Stimulated activated CD8-positive, alpha-beta memory T cell treated with anti-CD3 and anti-CD28 coated beads, Interleukin-2, amount 100 ng/mL, for 48 hours (primary cell): Measurements from ENCODE around the gene JAK3.
"Not testable (repeated sequence)": the region's sequence is repeated elsewhere in the genome, so short reads cannot be mapped to it uniquely, and the experiment has no call there.

ENCODE experiments used
- DNase-seq, 2 donors: peaks; one replicate each; pipeline ENCODE4 v3.0.0-alpha.2; 2020; ENCODE audit warnings: low read depth in 2 of 2

JAK3 gene

DNA sequence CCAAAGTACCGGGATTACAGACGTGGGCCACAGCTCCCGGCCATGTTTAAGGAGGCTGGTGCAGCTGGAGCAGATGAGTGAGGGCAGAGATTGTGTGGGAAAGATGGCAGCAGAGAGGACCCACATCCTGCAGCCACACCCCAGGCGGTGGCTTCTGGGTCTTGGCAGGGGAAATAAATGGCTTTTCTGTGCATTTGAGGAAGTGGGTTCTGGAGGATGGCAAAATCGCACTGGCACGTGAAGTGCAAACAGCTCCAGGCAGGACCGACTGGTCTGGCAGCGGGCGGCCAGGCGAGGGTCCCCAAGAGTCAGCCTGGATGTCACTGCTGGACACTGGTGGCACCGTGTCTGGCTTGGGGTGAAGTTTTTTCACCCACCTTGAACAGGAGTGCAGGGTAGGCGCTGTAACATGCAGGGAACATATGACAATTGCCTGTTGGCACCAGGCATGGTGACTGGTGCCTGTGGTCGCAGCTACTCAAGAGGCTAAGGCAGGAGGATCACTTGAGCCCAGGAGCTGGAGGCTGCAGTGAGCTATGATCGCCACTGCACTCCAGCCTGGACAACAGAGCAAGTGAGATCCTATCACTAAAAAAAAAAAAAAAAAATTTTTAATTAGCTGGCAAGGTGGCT is 44.4 kb downstream of the JAK3 start:
- DNase-seq = no peak

DNA sequence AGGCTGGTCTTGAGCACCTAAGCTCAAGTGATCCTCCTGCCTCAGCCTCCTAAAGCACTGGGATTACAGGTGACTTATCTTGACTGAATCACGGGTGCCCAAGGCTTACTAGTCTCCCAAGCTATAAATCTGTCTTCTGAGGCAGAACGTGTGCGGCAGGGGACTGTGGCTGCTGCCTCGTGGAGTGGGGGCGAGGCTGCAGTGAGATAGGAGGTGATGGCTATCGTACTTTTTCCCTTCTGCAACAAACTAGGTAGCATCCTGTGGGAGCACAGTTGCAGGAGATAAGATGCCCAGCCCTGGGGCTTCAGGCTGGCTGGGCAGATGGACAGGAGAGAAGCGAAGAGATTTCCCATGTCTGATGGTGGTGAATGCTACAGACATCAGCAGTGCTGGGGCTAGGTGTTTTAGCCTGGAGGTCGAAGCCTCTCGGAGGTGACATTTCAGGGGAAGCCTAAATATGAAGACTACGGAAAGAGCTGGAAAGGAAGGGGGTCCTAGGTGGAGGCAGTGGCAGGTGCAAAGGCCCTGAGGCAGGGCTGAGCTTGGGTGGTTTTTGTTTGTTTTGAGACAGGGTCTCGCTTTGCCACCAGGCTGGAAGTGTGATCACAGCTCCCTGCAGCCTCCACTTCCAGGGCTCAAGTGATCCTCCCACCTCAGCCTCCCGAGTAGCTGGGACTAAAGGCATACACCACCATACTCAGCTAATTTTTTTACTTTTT is 45.5 kb downstream of the JAK3 start:
- DNase-seq = no peak

DNA sequence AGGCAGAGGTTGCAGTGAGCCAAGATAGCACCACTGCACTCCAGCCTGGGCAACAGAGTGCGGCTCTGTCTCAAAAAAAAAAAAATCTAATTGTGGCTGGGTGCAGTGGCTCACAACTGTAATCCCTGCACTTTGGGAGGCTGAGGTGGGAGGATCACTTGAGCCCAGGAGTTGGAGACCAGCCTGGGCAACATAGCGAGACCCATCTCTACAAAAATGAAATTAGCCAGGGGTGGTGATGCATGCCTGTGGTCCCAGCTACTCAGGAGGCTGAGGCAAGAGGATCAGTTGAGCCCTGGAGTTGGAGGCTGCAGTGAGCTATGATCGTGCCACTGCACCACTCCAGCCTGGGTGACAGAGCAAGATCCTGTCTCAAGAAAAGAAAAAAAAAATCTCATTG is 49.2 kb downstream of the JAK3 start:
- not testable (repeated sequence) for DNase-seq

DNA sequence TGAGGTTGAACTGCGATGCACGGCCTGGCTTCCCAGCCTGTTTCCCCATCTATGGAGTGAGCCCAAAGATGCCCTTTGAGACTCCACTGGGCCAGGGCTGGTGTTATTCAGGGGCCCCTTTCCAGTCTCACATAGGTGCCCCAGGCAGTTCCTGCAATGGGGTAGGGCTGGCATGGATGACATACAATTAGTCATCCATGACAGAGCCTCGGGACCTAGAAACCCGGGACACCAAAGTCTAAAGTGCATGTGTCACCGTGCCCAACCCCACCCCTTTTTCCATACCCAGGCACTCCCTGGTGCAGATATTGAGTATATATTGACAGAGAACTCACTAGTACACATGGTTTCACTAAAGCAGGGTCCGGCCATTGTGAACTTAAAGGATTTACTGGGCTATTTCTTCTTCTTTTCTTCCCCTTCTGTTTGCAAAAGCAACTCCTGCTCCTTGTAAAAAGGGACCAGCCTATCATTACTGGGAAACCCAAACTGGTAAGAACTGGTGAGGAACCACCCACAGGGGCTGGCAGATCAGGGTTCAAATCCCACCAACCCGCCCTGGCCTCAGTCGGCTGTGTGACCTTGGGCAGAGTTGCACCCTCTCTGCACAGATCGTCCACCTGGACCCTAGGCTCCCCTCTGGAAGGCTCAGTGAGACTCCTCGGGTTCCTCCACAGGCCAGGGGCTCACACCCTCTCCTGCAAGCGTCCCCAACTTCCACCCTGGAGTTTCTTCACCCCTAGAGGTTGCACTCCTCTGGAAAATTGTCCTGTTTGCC is 50.2 kb downstream of the JAK3 start:
- DNase-seq = peak; percentile 29 to 63

DNA sequence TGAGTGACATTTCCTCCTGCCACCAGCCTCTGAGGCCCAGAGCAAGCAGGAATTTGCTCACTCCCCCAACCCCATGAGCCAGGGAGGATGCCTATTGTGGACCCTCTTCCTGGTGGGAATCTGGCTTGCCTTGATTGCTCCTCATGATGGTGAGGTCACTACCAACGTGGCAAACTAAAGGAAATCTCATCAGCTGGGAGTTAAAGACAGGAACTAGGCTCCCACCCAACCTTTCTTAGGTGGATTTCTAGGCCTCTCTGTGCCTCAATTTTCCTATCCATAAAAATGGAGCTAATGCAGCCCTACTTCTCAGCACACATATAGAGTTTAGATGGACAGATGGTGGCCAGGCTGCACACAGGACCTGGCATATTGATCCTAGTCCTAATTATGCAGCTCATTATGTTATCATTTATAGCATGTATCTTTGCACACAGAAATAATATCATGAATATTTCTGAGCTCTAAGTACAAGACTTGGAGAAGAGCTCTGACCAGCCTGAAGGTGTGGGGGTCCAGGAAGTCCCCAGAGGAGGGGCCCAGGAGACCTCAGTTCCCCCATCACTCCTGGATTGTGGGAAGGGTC is 50.9 kb downstream of the JAK3 start:
- no peak for DNase-seq

DNA sequence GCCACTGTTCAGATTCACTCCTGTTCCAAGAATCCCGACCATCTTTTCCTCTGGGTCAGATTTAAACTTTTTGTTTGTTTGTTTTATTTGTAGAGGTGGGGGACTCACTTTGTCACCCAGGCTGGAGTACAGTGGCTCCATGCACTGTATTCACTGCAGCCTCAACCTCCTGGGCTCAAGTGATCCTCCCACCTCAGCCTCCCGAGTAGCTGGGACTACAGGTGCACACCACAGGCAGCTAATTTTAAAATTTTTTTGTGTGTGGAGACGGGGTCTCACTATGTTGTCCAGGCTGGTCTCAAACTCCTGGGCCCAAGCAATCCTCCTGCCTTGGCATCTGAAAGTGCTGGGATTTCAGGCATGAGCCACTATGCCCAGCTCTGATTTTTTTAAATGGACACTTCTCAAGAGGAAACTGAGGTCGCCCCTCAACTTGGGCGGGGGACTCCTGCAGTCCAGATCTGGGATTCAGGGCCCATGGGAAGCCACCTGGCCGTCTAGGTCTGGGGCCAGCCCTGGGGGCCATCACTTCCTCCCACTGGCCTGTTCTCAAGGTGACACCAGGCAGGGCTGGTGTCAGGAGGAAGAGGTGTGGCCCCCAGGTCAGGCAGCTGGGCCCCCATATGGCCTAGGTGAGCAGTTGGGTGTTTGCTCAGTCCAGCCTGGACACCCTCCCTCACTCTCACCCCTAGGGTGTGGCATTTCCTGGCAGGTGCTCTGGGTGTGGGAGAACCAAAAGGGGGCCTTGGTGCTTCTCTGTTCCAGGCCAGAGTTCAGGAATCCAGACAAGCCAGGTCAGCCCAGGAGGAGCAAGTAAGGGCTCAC is 51.6 kb downstream of the JAK3 start:
- DNase-seq = no peak

DNA sequence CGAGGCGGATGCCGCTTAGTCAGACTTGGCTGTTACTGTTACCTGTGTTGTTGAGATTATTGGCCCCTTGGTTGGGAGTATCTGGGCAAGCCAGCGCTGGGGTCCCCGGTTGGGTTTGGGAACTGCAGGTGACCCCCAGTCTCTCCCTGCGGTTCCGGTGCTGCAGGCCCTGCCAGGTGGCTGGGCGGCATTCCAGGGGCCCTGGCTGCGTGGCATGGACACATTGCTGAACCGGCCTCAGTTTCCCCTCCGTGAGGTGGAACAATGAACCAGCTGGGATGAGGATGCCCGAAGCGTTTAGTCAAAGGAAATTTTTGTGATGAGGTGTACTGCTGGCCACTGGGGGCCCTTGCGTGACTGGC is 52.3 kb downstream of the JAK3 start:
- DNase-seq = no peak

DNA sequence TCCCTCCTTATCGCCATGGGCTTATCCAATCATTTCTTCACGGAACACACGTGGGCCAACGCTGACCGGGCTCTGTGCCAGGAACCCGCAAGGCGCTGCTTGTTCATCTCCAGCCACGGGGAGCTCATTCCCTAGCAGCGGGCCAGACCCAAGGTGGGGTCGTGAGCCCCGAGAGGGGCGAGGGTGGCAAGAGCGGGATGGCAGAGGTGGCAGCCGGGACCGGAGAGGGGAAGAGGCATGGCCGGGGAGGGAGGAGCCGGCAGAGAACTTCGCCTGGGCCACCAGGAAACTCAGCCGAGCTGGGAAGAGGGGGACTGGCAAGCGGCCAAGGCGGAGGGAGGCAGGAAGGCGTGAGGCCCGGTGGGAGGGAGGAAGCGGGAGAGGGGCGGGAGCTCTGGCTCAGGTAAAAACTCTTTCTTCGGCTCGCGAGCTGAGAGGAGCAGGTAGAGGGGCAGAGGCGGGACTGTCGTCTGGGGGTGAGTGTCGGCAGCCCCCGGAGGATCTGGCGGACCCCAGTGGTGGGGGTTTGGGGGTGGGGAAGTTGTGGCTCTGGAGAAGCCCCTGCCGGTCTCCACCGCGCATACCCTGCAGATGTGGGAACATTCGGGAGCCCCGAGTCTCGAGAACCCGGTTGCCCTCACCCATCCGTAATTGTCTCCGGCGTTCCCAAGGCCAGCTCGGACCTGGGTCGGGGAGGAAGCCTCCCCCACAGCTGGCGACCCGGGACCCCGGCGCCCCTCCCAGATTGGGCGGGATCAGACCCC is 52.9 kb downstream of the JAK3 start, which contains the start of gene B3GNT3:
B3GNT3 (plus strand) TSS at position 408 of the 764 bp plus-strand sequence. CDS start 12,670 bp downstream, outside the sequence.
- DNase-seq = no peak

DNA sequence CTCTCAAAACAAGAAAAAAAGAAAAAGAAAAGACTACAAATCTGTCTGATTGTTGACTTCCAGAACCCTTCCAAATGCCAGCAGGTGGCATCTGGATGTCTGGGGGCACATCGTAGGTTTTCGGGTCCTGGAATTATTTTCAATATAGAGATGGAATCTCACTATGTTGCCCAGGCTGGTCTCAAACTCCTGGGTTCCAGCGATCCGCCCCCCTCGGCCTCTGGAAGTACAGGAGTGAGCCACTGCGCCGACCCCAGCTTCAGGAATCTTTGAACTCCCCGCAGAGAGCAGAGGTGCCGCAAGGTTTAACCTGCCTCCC is 53.4 kb downstream of the JAK3 start:
- no peak for DNase-seq

DNA sequence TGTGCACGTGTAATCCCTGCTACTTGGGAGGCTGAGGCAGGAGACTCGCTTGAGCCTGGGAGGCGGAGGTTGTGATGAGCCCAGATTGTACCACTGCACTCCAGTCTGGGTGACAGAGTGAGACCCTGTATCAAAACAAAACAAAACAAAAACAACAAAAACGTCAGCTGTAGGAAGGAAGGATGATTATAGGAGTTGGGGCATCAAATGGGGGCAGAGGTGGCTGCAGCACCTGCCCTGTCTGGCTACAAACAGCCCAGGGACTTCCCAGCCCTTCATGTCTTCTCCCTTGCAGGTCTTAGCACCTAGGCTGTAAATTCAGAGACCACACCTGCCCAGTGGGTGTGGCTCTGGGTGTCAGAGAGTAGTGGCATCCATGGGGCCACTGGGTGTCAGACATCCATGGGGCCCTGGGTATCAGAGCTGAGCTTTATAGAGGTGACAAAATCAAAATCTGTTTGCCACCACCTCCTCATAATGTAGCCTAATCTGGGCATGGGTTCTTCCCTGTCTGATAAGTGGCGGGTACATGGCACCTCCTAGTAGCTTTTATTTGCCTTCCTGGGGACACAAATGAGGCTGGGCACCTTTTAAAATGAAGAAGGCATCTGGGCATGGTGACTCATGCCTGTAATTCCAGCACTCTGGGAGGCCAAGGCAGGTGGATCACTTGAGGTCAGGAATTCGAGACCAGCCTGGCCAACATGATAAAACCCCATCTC is 57.6 kb downstream of the JAK3 start:
- DNase-seq = no peak

DNA sequence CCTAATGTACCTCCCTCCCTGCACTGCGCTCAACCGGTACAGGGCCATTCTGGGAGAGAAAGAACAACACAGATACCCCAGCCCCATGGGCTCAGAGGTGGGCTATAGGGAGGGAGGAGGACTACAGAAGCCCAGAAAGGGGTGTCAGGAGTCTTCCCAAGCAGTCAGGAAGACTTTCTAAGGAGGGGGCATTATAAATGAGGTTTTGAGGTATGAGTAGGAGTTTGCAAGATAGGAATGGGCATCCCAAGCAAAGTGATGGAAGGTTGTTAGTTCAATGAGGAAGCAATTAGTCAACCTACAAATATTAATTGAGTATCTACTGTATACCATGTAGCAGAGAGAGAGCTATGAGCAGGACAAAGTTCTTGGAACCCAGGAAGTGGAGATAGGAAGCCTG is 59.1 kb downstream of the JAK3 start:
- DNase-seq = no peak

DNA sequence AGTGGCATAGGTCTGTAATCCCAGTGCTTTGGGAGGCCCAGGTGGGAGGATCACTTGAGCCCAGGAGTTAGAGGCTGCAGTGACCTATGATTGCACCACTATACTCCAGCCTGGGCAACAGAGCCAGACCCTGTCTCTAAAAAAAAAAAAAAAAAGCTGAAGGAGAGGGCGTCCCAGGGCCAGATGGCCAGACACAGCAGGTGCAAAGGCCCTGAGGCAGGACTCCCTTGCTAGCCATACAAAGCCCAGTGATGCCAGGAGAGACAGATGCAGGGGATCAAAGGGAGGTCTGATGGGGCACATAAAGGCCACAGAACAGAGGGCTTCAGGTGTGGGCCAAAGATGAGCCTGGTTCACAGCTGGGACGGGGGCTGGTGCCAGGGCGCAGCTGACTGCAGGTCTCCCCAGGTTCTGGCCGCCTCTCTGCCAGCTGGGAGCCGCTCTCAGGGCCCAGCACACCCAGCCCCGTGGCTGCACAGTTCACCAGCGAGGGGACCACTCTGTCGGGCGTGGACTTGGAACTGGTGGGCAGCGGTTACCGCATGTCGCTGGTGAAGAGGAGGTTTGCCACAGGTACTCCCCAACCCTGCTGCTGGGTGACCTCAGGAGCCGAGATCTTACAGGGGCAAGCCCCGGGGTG is 60.4 kb downstream of the JAK3 start:
- no peak for DNase-seq

DNA sequence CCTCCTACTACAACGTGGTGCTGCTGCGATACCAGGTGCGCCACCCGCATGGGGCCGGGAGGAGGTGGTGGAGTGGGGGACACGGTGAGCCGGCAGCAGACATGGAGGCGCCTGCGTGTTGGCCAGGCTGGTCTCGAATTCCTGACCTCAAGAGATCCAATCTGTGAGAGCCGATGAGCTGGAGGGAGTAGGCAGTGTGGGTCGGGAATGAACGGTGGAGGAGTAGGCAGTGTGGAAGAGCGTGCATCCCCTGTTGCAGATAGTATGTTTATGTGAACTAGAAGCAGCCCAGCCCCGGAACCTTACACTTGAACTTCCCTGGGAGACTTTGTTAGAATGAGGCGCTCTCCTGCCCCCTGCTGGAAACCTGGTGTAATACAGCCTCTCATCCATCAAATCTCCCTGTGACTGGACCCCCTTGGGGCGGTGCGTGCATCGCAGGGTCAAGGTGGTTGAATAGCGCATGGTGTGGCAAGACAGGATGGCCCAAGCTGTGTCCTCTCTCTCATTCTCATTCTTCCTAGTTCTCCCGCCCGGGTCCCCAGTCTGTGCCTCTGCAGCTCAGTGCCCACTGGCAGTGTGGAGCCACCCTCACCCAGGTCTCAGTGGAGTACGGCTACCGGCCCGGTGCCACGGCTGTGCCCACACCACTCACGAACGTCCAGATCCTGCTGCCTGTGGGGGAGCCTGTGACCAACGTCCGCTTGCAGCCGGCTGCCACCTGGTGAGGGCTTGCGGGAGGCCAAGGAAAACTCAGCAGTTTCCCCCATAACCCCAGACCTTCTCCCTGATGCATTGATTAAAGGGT is 63.4 kb downstream of the JAK3 start:
- DNase-seq = peak; percentile 43 to 69

DNA sequence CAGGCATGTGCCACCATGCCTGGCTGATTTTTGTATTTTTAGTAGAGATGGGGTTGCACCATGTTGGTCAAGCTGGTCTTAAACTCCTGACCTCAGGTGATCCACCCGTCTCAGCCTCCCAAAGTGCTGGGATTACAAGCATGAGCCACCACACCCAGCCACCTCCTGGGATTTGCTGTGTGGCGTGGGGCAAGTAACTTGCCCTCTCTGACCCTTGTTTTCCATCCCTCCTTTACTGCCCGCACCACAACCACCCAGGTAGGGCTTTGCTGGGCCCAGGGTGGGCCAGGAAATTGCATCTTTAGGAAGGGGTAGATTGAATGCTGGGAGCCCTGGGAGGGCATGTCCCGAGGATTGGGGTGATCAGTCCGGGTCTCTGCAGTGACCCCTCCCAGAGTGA is 64.1 kb downstream of the JAK3 start:
- DNase-seq = not testable (repeated sequence)

DNA sequence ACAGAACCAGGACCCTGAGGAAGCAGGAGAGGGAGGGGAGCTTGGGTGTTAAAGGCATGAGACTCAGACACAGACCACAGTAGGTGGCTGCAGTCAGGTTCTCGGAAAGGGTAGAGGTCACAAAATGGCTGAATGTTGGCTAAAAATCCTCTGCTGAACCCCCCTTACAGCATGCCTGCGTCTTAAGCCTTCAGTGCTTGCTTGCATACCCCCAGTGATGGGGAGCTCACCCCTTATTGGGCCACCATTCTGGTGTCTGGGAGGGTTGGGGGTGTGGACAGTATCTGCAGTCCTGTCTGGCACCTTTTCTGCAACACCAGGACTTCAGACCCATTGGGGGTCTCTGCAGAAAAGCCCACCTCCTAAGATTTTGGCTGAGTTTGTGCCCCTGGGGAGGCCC is 67.0 kb downstream of the JAK3 start:
- no peak for DNase-seq

DNA sequence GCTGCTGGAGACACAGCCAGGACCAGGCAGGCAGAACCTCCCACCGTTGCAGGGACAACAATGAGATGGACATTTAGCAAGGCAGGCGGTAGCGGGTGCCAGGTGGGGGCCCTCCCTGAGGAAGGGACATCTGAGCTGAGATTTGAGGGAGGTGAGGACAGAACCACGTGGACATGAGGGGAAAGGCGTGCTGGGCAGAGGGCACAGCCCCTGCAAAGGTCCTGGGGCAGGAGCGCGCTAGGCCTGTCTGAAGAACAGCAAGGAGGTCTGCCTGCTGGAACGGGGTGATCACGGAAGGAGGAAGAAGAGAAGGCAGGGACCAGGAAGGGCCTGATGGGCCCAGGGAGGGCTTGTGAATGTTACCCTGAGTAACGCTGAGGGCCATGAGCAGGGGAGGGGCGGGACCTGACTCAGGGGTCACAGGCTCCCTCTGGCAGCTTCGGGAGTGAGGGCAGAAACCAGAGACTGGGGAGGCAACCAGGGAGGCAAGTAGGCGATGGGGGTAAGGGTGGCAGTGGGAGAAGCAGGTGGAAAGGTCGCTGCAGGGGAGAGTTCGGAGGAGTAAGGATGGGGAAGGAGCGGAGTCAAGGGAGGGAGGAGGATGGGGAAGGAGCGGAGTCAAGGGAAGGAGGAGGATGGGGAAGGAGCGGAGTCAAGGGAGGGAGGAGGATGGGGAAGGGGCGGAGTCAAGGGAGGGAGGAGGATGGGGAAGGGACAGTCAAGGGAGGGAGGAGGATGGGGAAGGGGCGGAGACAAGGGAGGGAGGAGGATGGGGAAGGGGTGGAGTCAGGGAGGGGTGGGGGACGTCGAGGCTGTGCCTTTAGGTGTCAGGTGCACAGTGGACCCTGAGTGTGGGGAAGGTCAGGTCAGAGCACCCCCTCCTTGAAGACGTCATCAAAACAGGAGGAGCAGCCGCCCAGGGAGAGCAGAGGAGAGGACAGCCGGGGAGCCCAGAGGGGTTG is 68.5 kb downstream of the JAK3 start:
- no peak for DNase-seq

DNA sequence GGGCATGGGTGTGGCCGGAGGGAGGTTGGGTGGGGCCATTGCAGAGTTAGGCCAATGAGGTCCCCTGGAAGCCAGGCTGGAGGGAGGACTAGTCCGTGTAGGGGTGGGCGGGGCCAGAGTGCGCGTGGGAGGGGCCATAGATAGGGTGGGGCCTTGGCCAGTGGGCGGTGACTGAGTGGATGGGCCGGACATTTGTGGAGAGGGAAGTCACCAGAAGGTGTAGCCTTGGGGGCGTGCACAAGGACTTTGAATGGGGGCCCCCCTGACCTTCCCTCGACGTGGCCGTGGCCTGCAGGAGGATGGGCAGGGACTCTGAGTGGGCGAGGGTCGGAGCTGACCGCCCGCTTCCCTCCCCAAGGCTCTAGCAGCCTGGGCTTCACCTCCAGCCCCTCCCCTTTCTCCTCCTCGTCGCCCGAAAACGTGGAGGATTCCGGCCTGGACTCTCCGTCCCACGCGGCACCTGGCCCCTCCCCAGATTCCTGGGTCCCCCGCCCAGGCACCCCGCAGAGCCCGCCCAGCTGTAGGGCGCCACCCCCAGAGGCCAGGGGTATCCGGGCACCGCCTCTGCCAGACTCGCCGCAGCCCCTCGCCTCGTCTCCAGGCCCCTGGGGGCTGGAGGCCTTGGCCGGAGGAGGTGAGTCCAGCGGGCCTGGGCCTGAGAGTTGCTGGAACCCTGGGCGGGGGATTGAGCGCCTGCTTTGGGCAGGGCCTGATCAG is 69.4 kb downstream of the JAK3 start:
- peak; percentile 54 to 66 for DNase-seq
